SW 1271 (cell line): ENCODE results near the gene KIF3C.
"Not testable (repeated sequence)": the region's sequence is repeated elsewhere in the genome, so short reads cannot be mapped to it uniquely, and the experiment has no call there.

Experiments used
- DNase-seq, 2 experiments: peaks; one replicate each; lab custom pipeline; 2025; lab: John Stamatoyannopoulos, UW

Gene KIF3C

GRCh38 chr2:25960920-25961319 is 21.4 kb downstream of the KIF3C start:
- peak in 1 of 2 experiments; percentile 63 for DNase-seq

- no peak for DNase-seq
Measured at GRCh38 chr2:25960396-25960795, 21.9 kb downstream of the KIF3C start.

GRCh38 chr2:25958611-25959010 is 23.7 kb downstream of the KIF3C start:
- not testable (repeated sequence) for DNase-seq

- DNase-seq = no peak
Measured at GRCh38 chr2:25957743-25958142, 24.6 kb downstream of the KIF3C start.

GRCh38 chr2:25955869-25956535 is 26.3 kb downstream of the KIF3C start:
- DNase-seq = no peak

GRCh38 chr2:25955036-25955435 is 27.3 kb downstream of the KIF3C start:
- DNase-seq = no peak

- no peak for DNase-seq
Measured at GRCh38 chr2:25954199-25954752, 28.0 kb downstream of the KIF3C start.

GRCh38 chr2:25951071-25951547 is 31.2 kb downstream of the KIF3C start:
- peak; percentile 67 to 81 for DNase-seq

GRCh38 chr2:25948437-25948836 is 33.9 kb downstream of the KIF3C start:
- no peak for DNase-seq

- no peak for DNase-seq
Measured at GRCh38 chr2:25941042-25941441, 41.3 kb downstream of the KIF3C start.

- DNase-seq = no peak
Measured at GRCh38 chr2:25939257-25939668, 43.0 kb downstream of the KIF3C start.

- no peak for DNase-seq
Measured at GRCh38 chr2:25938345-25938744, 44.0 kb downstream of the KIF3C start.

GRCh38 chr2:25936889-25937545 is 45.3 kb downstream of the KIF3C start:
- DNase-seq = no peak

- no peak for DNase-seq
Measured at GRCh38 chr2:25933622-25934021, 48.7 kb downstream of the KIF3C start.

- DNase-seq = no peak
Measured at GRCh38 chr2:25929789-25930473, 52.4 kb downstream of the KIF3C start.

GRCh38 chr2:25928668-25929067 is 53.6 kb downstream of the KIF3C start:
- DNase-seq = no peak

GRCh38 chr2:25926984-25927756 is 55.1 kb downstream of the KIF3C start:
- no peak for DNase-seq

- no peak for DNase-seq
Measured at GRCh38 chr2:25922501-25922900, 59.8 kb downstream of the KIF3C start.

- DNase-seq = no peak
Measured at GRCh38 chr2:25920786-25921415, 61.4 kb downstream of the KIF3C start.

- DNase-seq = no peak
Measured at GRCh38 chr2:25920336-25920735, 62.0 kb downstream of the KIF3C start.

GRCh38 chr2:25917832-25918231 is 64.5 kb downstream of the KIF3C start:
- no peak for DNase-seq
